ENCODE measurements around the gene PIEZO1. TPM values are rescaled to one million over a fixed set of nuclear protein-coding genes. Genes with fewer than 3 reads are reported as not detected.

Gene PIEZO1
- total RNA-seq, 2 donors from 2014 or later = 156 to 202 TPM

DNA sequence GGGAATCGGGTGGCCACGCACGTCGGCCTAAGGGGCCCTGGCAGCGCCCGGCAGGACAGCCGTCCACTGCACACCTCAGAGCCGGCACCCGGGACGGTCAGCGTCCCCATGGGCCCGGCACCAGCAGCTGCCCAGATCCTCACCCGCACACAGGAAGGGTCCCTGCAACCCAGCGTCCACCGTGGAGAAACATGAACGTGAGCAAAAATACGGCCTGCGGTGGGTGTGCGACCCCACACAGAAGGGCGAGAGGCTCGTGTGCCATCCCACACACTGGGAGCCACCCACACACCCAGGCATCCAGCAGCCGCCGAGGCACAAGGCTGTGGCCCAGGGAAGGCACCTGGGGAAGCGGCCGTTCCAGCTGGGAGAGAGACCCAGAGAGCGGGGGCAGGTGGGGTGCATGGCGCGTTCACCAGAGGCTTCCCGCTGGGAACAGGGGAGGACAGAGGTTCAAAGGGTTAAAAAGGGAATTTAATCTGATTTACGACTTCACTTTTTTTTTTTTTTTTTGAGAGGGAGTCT, 6.4 kb downstream of the PIEZO1 start:
- WGBS = 85% methylated on average over 30 of the region's 30 CpGs
- no peak for TF ChIP-seq POLR2AphosphoS5 (IDR thresholded peaks at IDR 0.05)
- TF ChIP-seq, protein P1, sequence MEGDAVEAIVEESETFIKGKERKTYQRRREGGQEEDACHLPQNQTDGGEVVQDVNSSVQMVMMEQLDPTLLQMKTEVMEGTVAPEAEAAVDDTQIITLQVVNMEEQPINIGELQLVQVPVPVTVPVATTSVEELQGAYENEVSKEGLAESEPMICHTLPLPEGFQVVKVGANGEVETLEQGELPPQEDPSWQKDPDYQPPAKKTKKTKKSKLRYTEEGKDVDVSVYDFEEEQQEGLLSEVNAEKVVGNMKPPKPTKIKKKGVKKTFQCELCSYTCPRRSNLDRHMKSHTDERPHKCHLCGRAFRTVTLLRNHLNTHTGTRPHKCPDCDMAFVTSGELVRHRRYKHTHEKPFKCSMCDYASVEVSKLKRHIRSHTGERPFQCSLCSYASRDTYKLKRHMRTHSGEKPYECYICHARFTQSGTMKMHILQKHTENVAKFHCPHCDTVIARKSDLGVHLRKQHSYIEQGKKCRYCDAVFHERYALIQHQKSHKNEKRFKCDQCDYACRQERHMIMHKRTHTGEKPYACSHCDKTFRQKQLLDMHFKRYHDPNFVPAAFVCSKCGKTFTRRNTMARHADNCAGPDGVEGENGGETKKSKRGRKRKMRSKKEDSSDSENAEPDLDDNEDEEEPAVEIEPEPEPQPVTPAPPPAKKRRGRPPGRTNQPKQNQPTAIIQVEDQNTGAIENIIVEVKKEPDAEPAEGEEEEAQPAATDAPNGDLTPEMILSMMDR (IDR thresholded peaks at IDR 0.05) = no peak
- no peak for TF ChIP-seq POLR2A (IDR thresholded peaks at IDR 0.05)
- no peak overlapping the region for H3K4me3 ChIP-seq
- intact Hi-C loops (cut with DNase I) = no loop called here
- H3K4me1 ChIP-seq (replicated peaks) = peaks cover 3% of the 10 kb centered on the region
- no peaks in the 10 kb centered on the region for H3K36me3 ChIP-seq
- no peaks in the 10 kb centered on the region for H3K27me3 ChIP-seq (replicated peaks; ENCODE audit: insufficient read depth)
- H3K9me3 ChIP-seq = no peaks in the 10 kb centered on the region
- DNase-seq (ENCODE audit: low spot score) = no peak
- H3K27ac ChIP-seq = no peak overlapping the region

DNA sequence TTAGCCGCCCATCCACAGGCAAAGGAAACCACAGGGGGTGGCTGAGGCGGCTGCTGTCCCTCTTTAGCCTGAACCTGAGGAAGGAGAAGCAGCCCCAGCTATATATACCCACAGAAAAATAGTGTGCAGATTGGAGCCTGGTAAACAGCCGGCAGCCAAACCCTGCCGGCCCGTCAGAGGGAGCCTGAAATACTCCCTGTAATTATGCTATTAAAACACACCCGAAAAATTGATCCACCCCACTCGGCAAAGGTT, 6.8 kb downstream of the PIEZO1 start:
- Histone ChIP-seq H3K4me1 (replicated peaks) (peaks cover 7% of the 10 kb centered on the region), H3K27me3 (replicated peaks; ENCODE audit: insufficient read depth) (no peaks in the 10 kb centered on the region), H3K36me3 (no peaks in the 10 kb centered on the region), H3K4me3 (no peak overlapping the region), H3K9me3 (no peaks in the 10 kb centered on the region), H3K27ac (no peak overlapping the region)
- 71% methylated on average over 7 of the region's 7 CpGs for WGBS
- TF ChIP-seq, protein P1 (IDR thresholded peaks at IDR 0.05) = no peak
- TF ChIP-seq POLR2A (IDR thresholded peaks at IDR 0.05) (no peak), POLR2AphosphoS5 (IDR thresholded peaks at IDR 0.05) (no peak)
- intact Hi-C loops (cut with DNase I) = no loop called here
- no peak for DNase-seq (ENCODE audit: low spot score)

DNA sequence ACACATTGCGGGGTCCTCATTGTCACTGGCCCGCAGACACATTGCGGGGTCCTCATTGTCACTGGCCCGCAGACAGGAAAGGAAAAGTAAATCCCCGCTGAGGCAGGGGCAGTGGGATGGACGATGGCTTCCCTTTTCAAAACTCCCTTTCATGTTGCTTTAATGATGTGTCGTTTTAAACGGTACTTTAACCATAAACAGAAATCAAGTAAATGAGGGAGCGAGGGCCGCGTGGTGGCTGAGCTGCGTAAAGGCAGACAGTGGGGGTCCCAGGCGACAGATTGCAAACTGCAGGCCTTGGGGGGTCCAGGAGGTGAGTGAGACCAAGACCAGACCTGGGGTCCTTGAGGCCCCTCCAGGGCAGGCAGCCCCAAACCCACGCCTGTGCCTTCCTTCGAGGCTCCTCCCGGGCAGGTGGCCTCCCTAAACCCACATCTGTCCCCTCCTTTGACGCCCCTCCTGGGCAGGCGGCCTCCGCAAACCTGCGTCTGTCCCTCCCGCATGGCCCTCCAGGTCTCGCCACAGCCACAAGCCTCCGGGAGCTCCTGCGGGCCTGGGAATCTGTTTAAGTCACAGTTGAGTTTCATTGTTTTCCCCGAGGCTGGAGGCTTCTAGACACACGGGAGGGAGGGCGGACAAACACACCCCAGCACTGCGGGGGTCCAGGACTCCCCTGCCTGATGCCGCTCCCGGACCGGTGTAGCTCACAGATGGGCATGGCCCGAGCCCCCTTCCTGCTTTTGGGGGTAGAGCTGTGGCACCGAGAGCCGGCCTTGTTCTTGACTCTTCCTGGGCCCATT, 7.3 kb downstream of the PIEZO1 start:
- Histone ChIP-seq H3K9me3 (no peaks in the 10 kb centered on the region), H3K4me3 (no peak overlapping the region), H3K27ac (no peak overlapping the region), H3K4me1 (replicated peaks) (peaks cover 11% of the 10 kb centered on the region), H3K27me3 (replicated peaks; ENCODE audit: insufficient read depth) (no peaks in the 10 kb centered on the region), H3K36me3 (no peaks in the 10 kb centered on the region)
- TF ChIP-seq, protein P1 (IDR thresholded peaks at IDR 0.05) = no peak
- no peak for TF ChIP-seq POLR2AphosphoS5 (IDR thresholded peaks at IDR 0.05)
- no peak for TF ChIP-seq POLR2A (IDR thresholded peaks at IDR 0.05)
- 80% methylated on average over 34 of the region's 34 CpGs for WGBS
- intact Hi-C loops (cut with DNase I) = no loop called here
- DNase-seq (ENCODE audit: low spot score) = no peak

DNA sequence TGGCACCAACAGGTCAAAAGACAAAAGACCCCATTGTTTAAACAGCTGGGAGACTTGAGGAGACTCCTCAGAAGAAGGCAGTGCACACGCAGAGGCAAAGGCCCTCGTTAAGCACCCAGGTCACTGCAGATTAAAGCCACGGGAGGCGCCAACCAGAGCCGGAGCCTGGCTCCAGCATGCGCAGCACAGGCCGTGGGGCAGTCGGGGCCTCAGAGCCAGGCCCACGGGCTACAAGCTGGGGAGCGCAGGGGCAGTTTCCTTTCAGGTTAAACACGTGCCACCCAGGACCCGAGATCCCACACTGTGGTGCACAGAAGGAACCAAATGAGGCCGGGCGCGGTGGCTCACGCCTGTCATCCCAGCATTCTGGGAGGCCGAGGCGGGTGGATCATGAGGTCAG, 9.2 kb downstream of the PIEZO1 start:
- no peak overlapping the region for H3K27ac ChIP-seq
- H3K4me3 ChIP-seq = no peak overlapping the region
- TF ChIP-seq POLR2A (IDR thresholded peaks at IDR 0.05) = no peak
- TF ChIP-seq, protein P1 (IDR thresholded peaks at IDR 0.05) = no peak
- no peak for TF ChIP-seq POLR2AphosphoS5 (IDR thresholded peaks at IDR 0.05)
- H3K27me3 ChIP-seq (replicated peaks; ENCODE audit: insufficient read depth) = no peaks in the 10 kb centered on the region
- DNase-seq (ENCODE audit: low spot score) = no peak
- WGBS = 89% methylated on average over 18 of the region's 18 CpGs
- peaks cover 27% of the 10 kb centered on the region for H3K4me1 ChIP-seq (replicated peaks)
- H3K9me3 ChIP-seq = no peaks in the 10 kb centered on the region
- intact Hi-C loops (cut with DNase I) = no loop called here
- no peaks in the 10 kb centered on the region for H3K36me3 ChIP-seq
